GM18511 (cell line): ENCODE results near the gene THOC6.
A peak's percentile ranks its signal among the peaks of the same experiment; 100 is the strongest.

ENCODE experiments used
- ATAC-seq: cut with Tn5 transposase; IDR thresholded peaks from one replicate; pipeline ENCODE4 v1.9.1; 2021; ENCODE audit warnings: mild to moderate bottlenecking, moderate library complexity; ENCODE audit not compliant: unreplicated experiment

THOC6 gene

GRCh38 chr16:3023669-3024478 is at the start of gene THOC6, which contains the start of gene HCFC1R1:
TSS of gene THOC6 (plus strand) at chr16:3024035. CDS start at chr16:3024327, 292 bp downstream.
TSS of gene HCFC1R1 (minus strand) at chr16:3023942. CDS start at chr16:3023941, 1 bp downstream.
- peak; percentile 80 for ATAC-seq

GRCh38 chr16:2974319-2975056 is 49.3 kb upstream of the THOC6 start:
- no peak for ATAC-seq

- no peak for ATAC-seq
Measured at GRCh38 chr16:2975161-2975795, 48.6 kb upstream of the THOC6 start.

DNA sequence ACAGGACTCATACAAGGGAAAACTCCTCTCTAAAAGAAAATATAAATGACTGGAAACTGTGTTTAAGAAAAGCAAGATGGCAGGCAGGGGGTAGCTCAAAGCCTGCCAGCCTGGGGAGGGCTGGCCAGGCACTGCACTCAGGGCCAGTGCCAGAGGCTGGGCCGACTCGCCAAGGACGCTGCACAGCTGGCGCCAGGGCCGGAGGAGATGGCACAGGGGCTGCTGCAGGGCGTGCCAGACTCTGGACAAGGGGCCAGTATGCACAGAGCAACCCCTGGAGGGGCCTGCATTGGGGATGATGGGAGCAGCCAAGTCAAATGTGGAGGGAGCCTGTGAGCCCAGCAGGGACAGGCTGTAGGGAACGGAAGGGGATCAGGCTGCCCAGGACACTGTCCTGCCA is 47.6 kb upstream of the THOC6 start:
- ATAC-seq, result no peak

- ATAC-seq, result no peak
Measured at GRCh38 chr16:2976673-2977072, 47.2 kb upstream of the THOC6 start.

DNA sequence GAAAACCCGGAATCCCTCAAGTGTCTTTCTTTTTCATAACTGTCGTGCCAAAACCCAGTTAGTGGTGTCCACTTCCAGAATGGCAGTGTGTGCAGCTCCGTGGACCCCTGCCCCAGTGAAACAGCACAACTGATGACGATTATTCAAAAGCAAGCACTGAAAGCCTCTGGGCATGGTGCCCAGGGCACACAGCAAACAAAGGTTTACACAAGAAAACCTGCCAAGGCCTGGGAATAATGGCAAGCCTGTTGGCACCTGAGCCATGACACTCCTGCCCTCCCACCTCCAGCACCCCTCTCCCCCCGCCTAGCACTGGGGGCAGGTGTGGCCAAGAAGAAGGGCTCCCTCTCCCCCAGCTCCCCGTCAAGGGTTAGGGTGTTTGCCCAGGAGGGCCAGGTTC is 46.4 kb upstream of the THOC6 start:
- ATAC-seq, result no peak

DNA sequence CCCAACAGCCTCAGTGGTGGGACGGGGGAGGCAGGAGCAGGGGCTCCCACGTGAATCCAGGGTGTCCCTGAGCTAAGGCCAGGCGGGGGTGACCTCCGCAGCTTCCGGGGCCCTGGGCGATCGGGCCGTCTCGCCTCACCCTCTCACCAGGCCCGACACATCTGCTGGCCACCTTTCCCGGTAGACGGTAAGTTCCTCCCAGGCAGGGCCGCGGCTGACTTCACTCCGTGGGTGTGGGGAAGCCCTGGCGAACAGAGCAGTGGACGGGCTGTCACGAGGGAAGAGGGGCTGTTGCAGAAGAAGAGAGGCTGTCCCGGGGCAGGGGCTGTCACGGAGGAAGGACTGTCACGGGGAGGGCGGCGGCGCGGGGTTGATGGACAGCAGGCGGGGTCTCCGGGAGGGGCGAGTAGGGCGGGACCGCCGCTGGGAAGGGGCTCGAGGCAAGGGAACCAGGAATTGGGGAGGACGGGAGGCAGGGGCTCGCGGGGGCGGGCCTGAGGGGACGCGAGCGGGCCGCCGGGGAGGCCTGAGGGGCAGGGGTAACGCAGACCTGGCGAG is 44.1 kb upstream of the THOC6 start:
- ATAC-seq, result no peak

- ATAC-seq, result no peak
Measured at GRCh38 chr16:2980227-2981176, 43.3 kb upstream of the THOC6 start, which contains the start of gene PKMYT1. TSS of gene PKMYT1 (minus strand) at chr16:2980446. CDS start at chr16:2979657, 789 bp downstream.

DNA sequence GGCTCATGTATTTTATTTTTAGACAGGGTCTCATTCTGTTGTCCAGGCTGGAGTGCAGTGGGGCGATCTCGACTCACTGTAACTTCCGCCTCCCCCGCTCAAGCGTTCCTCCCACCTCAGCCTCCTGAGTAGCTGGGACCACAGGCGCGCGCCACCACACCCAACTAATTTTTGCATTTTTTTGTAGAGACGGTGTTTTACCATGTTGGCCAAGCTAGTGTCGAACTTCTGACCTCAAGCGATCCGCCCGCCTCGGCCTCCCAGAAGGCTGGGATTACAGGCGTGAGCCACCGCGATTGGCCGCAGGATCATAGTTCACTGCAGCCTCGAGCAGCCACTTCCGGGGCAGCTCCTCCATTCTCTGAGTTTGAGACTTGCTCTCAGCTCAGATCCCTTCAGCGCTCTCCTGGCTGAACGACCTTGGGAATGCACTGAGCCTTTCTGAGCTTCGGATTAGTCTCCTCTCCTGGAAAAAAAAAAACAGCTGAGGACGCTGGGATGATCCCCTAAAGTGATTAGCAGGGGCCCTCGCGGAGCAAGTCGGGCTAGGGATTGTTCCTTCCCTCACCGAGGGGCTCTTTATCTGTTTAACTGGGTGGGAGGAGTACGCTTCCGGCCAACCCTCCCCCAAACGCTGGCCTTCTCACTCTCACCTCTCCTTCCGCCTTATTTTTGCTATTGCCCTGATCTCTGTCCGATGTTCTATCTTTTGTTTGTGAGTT is 42.5 kb upstream of the THOC6 start:
- ATAC-seq, result no peak

DNA sequence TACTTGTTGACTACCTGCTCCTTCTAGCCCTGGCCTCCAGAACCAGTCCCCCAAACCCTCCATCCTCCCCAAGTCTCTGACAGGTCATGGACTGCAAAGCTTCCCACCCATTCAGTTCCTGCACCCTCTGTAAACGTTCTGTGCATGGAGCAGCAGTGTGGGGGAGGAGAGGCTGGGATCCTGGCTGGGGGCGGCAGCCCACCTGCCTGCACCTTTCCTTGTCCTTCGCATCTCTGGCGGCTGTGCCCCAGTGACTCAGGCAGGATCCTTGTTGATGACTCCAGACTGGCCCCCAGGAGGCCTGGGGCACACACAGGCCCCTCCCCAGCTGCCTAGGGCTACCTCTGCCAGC is 42.0 kb upstream of the THOC6 start:
- no peak for ATAC-seq

GRCh38 chr16:2982402-2982801 is 41.4 kb upstream of the THOC6 start:
- no peak for ATAC-seq

DNA sequence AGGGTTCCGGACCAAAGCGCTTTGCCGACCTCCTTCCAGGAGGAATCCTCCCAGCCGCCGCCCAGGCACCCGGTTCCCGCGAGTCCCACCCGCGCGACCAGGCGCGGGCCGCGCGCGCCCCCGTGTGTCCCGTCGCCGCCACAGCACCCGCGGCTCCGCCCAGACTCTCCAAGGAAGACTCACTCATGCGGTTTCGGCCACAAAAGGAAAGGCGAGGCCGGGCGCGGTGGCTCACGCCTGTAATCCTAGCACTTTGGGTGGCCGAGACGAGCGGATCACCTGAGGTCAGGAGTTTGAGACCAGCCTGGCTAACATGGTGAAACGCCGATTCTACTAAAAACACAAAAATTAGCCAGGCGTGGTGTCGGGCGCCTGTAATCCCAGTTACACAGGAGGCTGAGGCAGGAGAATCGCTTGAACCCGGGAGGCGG is 40.1 kb upstream of the THOC6 start:
- ATAC-seq, result no peak

GRCh38 chr16:2985462-2985861 is 38.4 kb upstream of the THOC6 start:
- no peak for ATAC-seq

GRCh38 chr16:2985893-2986355 is 37.9 kb upstream of the THOC6 start:
- no peak for ATAC-seq

GRCh38 chr16:2986623-2987188 is 37.1 kb upstream of the THOC6 start:
- ATAC-seq, result no peak

DNA sequence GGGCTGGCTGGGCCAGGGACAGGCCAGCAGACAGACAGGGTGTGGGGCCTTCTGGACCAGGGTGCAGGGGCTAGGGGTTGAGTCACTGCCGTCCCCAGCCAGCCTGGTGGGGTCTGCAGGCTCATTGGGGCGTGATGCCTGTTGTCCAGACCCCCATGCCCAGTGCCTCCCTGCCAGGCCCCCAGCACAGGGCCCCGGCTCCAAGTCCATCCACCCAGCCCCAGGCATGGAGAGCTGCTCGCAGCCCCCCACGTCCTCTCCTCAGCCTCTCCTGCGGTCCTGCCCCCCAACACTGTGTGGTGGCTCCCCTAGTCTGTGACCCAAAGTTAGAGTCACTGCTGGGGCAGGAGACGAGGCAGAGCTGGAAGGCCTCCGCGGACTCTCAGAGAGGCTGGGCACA is 36.5 kb upstream of the THOC6 start:
- ATAC-seq, result no peak

GRCh38 chr16:2987833-2988232 is 36.0 kb upstream of the THOC6 start:
- no peak for ATAC-seq

DNA sequence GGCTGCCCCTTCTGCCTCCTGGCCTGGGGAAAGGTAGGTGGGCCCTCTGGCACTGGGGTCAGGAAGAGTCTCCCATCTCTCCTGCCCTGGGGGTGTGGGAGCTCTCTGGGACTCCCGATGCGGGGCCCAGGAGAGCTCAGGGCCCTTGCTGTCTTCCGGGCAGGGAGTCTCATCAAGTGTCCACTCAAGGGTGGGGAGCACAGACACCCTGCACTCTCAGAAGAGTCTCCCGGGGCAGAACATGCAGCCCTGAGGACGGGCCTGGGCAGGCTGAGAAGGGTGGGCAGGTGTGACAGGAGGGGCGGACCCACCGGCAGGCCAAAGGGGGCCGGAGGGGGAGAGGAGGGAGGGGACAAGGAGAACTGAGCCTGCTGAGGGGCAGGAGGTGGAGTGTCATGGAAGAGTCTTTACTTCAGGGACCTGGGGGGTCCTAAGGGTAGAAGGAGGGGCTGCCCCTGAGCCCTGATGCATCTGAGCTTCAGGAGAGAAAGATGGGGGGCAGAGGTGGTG is 35.2 kb upstream of the THOC6 start:
- no peak for ATAC-seq

- no peak for ATAC-seq
Measured at GRCh38 chr16:2990891-2991290, 32.9 kb upstream of the THOC6 start.
